ENCODE measurements around the gene SERAC1.

The SERAC1 gene

GRCh38 chr6:158087224-158087867 is 80.7 kb downstream of the SERAC1 start:
- H3K4me3 ChIP-seq (ENCODE audit: low read length), result no peak overlapping the region

GRCh38 chr6:158086504-158087223 is 81.4 kb downstream of the SERAC1 start:
- TF ChIP-seq CTCF (conservative IDR thresholded peaks at IDR 0.05; ENCODE audit: low read length), result no peak
- no peak overlapping the region for H3K4me3 ChIP-seq (ENCODE audit: low read length)
- peak; percentile 93 for DNase-seq (ENCODE audit: low read depth)

More at GRCh38 chr6:158087224-158087867, 80.7 kb downstream of the SERAC1 start:
- DNase-seq (ENCODE audit: low read depth), result no peak
- no peak for TF ChIP-seq CTCF (conservative IDR thresholded peaks at IDR 0.05; ENCODE audit: low read length)

- H3K4me3 ChIP-seq (ENCODE audit: low read length), result no peak overlapping the region
- no peak for TF ChIP-seq CTCF (conservative IDR thresholded peaks at IDR 0.05; ENCODE audit: low read length)
- DNase-seq (ENCODE audit: low read depth), result no peak
Measured at GRCh38 chr6:158086054-158086503, 82.0 kb downstream of the SERAC1 start.

- TF ChIP-seq CTCF (conservative IDR thresholded peaks at IDR 0.05; ENCODE audit: low read length), result no peak
- H3K4me3 ChIP-seq (ENCODE audit: low read length), result no peak overlapping the region
- DNase-seq (ENCODE audit: low read depth), result no peak
Measured at GRCh38 chr6:158085261-158086053, 82.6 kb downstream of the SERAC1 start.

GRCh38 chr6:158083455-158084325 is 84.4 kb downstream of the SERAC1 start:
- H3K4me3 ChIP-seq (ENCODE audit: low read length), result no peak overlapping the region
- TF ChIP-seq CTCF (conservative IDR thresholded peaks at IDR 0.05; ENCODE audit: low read length), result no peak
- DNase-seq (ENCODE audit: low read depth), result no peak

- DNase-seq (ENCODE audit: low read depth), result no peak
- no peak for TF ChIP-seq CTCF (conservative IDR thresholded peaks at IDR 0.05; ENCODE audit: low read length)
- no peak overlapping the region for H3K4me3 ChIP-seq (ENCODE audit: low read length)
Measured at GRCh38 chr6:158081657-158081935, 86.5 kb downstream of the SERAC1 start.

Data from AG10803 (cell line).